HCT116 (cell line): ENCODE results near the gene HOXA1. TPM values are rescaled to one million over a fixed set of nuclear protein-coding genes. Genes with fewer than 3 reads are reported as not detected.

Experiments used
- ATAC-seq: fragments of 200-7000 bp; cut with Tn5 transposase; 2 replicates; pipeline ENCODE4 v1.9.1; 2020; ENCODE audit warnings: mild to moderate bottlenecking, moderate library complexity
- BruUV-seq: library from RNA; stranded (reverse); fragments of 400-500 nt; replicated peaks from 2 replicates; lab custom pipeline; 2021; lab: Mats Ljungman, UMichigan
- CTCF ChIA-PET: fragments of 300-600 bp; sonication (Branson Sonifier 250); formaldehyde crosslinking; loops from one replicate; lab custom pipeline; 2021; ENCODE audit warnings: antibody characterized with exemption; lab: Charles Lee
- POLR2A ChIA-PET: fragments of 300-600, 350-600 bp; sonication (Branson Sonifier 250); formaldehyde crosslinking; loops from one replicate; lab custom pipeline; 2021; ENCODE audit warnings: antibody characterized with exemption; lab: Charles Lee
- RAD21 ChIA-PET, 2 experiments: fragments of 300-600 bp; sonication (Branson Sonifier 250); formaldehyde crosslinking; loops; one replicate each; lab custom pipeline; 2023; ENCODE audit warnings: low total read pairs in 2 of 2; ENCODE audit not compliant: uncharacterized antibody in 2 of 2, unreplicated experiment in 2 of 2, low non-redundant PET in 1 of 2; lab: Charles Lee
- DNase-seq: peaks from one replicate; pipeline ENCODE4 v3.0.0-alpha.2; 2010; ENCODE audit warnings: low read depth, low spot score
- H2AFZ ChIP-seq: fragments of 200-600 bp; shearing (Covaris generic), sonication (generic); 2 replicates; pipeline ENCODE4 v1.6.1; 2017; ENCODE audit warnings: low read depth, mixed run types, mixed read lengths, antibody characterized with exemption, low read length; ENCODE audit not compliant: poor library complexity, severe bottlenecking
- H3K27ac ChIP-seq: 2 replicates; pipeline ENCODE4 v1.5.1; 2012; ENCODE audit warnings: low read depth, low read length
- H3K27me3 ChIP-seq: fragments of 200-600 bp; sonication (generic); 2 replicates; pipeline ENCODE4 v1.6.1; 2016; ENCODE audit warnings: mixed run types, low read length, mixed read lengths; ENCODE audit not compliant: insufficient read depth
- H3K36me3 ChIP-seq, 2 experiments: fragments of 200-500 bp in 1 of 2; fragments of 200-600 bp in 1 of 2; sonication (Bioruptor generic) in 1 of 2; sonication (generic) in 1 of 2; 2 replicates each; pipeline versions ENCODE4 v1.5.1 to v1.6.1; 2014 to 2016; ENCODE audit warnings: low read length in 2 of 2, inconsistent platforms in 1 of 2, mixed read lengths in 1 of 2, mixed run types in 1 of 2; ENCODE audit not compliant: insufficient read depth in 2 of 2, control insufficient read depth in 1 of 2
- H3K4me1 ChIP-seq, 2 experiments: fragments of 200-600 bp in 1 of 2; sonication (generic) in 1 of 2; 2 replicates each; pipeline versions ENCODE4 v1.5.1 to v1.6.1; 2012 to 2017; ENCODE audit warnings: low read length in 2 of 2, inconsistent platforms in 1 of 2, mild to moderate bottlenecking in 1 of 2, mixed read lengths in 1 of 2, mixed run types in 1 of 2, moderate library complexity in 1 of 2; ENCODE audit not compliant: insufficient read depth in 2 of 2, control insufficient read depth in 1 of 2
- H3K4me2 ChIP-seq: fragments of 200-600 bp; sonication (generic); 2 replicates; pipeline ENCODE4 v1.6.1; 2017; ENCODE audit warnings: mixed run types, low read length, mixed read lengths
- H3K4me3 ChIP-seq, 2 experiments: fragments of 200-600 bp in 1 of 2; sonication (generic) in 1 of 2; replicated peaks in 1 of 2; 2 replicates each; pipeline ENCODE4 v1.5.1; 2011 to 2016; ENCODE audit warnings: low read length in 2 of 2, control low read depth in 1 of 2, low read depth in 1 of 2, mild to moderate bottlenecking in 1 of 2, mixed read lengths in 1 of 2, mixed run types in 1 of 2
- H3K79me2 ChIP-seq: fragments of 200-600 bp; sonication (generic); 2 replicates; pipeline ENCODE4 v1.6.1; 2017; ENCODE audit warnings: mild to moderate bottlenecking, mixed run types, low read length, moderate library complexity, mixed read lengths; ENCODE audit not compliant: insufficient read depth
- H3K9ac ChIP-seq: fragments of 200-600 bp; sonication (generic); 2 replicates; pipeline ENCODE4 v1.6.1; 2016; ENCODE audit warnings: low read length, mixed read lengths
- H3K9me2 ChIP-seq: fragments of 200-600 bp; sonication (generic), shearing (Covaris generic); 2 replicates; pipeline ENCODE4 v1.6.1; 2017; ENCODE audit warnings: mixed run types, mild to moderate bottlenecking, moderate library complexity; ENCODE audit not compliant: insufficient read depth
- H3K9me3 ChIP-seq, 2 experiments: fragments of 200-500 bp in 1 of 2; fragments of 200-600 bp in 1 of 2; sonication (Bioruptor generic) in 1 of 2; sonication (generic) in 1 of 2; 2 replicates each; pipeline ENCODE4 v1.6.1; 2014 to 2017; ENCODE audit warnings: low read length in 2 of 2, mixed read lengths in 2 of 2, inconsistent platforms in 1 of 2, low read depth in 1 of 2, mild to moderate bottlenecking in 1 of 2, mixed run types in 1 of 2, moderate library complexity in 1 of 2; ENCODE audit not compliant: control insufficient read depth in 1 of 2, insufficient read depth in 1 of 2
- H4K20me1 ChIP-seq: fragments of 200-600 bp; sonication (generic), shearing (Covaris generic); 2 replicates; pipeline ENCODE4 v1.6.1; 2017; ENCODE audit warnings: mixed run types, mild to moderate bottlenecking, moderate library complexity; ENCODE audit not compliant: insufficient read depth
- CBX3 ChIP-seq: IDR thresholded peaks from 2 replicates; pipeline ENCODE4 v1.6.1; 2012; ENCODE audit warnings: low read depth
- EZH2 ChIP-seq: fragments of 200-600 bp; sonication (generic); IDR thresholded peaks from 2 replicates; pipeline ENCODE4 v1.6.1; 2017; ENCODE audit warnings: antibody characterized with exemption, mixed run types
- EZH2phosphoT487 ChIP-seq: fragments of 200-600 bp; IDR thresholded peaks from 2 replicates; pipeline ENCODE4 v1.6.1; 2018; ENCODE audit warnings: antibody characterized with exemption, borderline replicate concordance
- FOSL1 ChIP-seq: IDR thresholded peaks from 2 replicates; pipeline ENCODE4 v1.6.1; 2012; ENCODE audit warnings: low read depth
- JUND ChIP-seq: IDR thresholded peaks from 2 replicates; pipeline ENCODE4 v1.6.1; 2012
- POLR2A ChIP-seq: IDR thresholded peaks from 2 replicates; pipeline ENCODE4 v1.7.0; 2011; ENCODE audit warnings: borderline replicate concordance; ENCODE audit not compliant: insufficient read depth, insufficient read length; ENCODE audit errors: extremely low read depth
- POLR2AphosphoS5 ChIP-seq: IDR thresholded peaks from 2 replicates; pipeline ENCODE4 v1.6.1; 2011; ENCODE audit warnings: mild to moderate bottlenecking, low read depth, low read length, moderate library complexity
- SIN3A ChIP-seq: IDR thresholded peaks from 2 replicates; pipeline ENCODE4 v1.6.1; 2012; ENCODE audit warnings: low read depth
- SP1 ChIP-seq: IDR thresholded peaks from 2 replicates; pipeline ENCODE4 v1.6.1; 2012; ENCODE audit warnings: low read depth
- SRF ChIP-seq: IDR thresholded peaks from 2 replicates; pipeline ENCODE4 v1.6.1; 2012; ENCODE audit warnings: low read depth
- TCF7L2 ChIP-seq: IDR thresholded peaks from 2 replicates; pipeline ENCODE4 v1.7.0; 2011; ENCODE audit warnings: borderline replicate concordance, inconsistent platforms; ENCODE audit not compliant: insufficient read depth, insufficient read length; ENCODE audit errors: extremely low read depth
- YY1 ChIP-seq: IDR thresholded peaks from 2 replicates; pipeline ENCODE4 v1.6.1; 2011; ENCODE audit warnings: low read length, low read depth, moderate library complexity, mild to moderate bottlenecking; ENCODE audit not compliant: insufficient replicate concordance; ENCODE audit errors: extremely low read depth
- ZNF274 ChIP-seq: fragments of 200-500 bp; sonication (Bioruptor generic); IDR thresholded peaks from 2 replicates; pipeline ENCODE4 v1.6.1; 2014; ENCODE audit warnings: mild to moderate bottlenecking, low read depth, low read length, inconsistent platforms
- intact Hi-C: fragments of 100-400 bp; cut with micrococcal nuclease; formaldehyde crosslinking; loops from 2 replicates; pipeline ENCODE4 v1.10.0; 2022
- total RNA-seq: library from RNA; stranded (reverse); gene quantifications from one replicate; pipeline ENCODE4 v1.2.1, GENCODE V29; 2021; ENCODE audit not compliant: unreplicated experiment
- TF ChIP-seq, protein P1 (sequence below): IDR thresholded peaks from 2 replicates; pipeline ENCODE4 v1.6.1; 2012; ENCODE audit warnings: low read depth
- TF ChIP-seq, protein P2 (sequence below): IDR thresholded peaks from 2 replicates; pipeline ENCODE4 v1.6.1; 2012

Gene HOXA1
- total RNA-seq, 1 experiment from 2014 or later: 2.8 TPM

DNA sequence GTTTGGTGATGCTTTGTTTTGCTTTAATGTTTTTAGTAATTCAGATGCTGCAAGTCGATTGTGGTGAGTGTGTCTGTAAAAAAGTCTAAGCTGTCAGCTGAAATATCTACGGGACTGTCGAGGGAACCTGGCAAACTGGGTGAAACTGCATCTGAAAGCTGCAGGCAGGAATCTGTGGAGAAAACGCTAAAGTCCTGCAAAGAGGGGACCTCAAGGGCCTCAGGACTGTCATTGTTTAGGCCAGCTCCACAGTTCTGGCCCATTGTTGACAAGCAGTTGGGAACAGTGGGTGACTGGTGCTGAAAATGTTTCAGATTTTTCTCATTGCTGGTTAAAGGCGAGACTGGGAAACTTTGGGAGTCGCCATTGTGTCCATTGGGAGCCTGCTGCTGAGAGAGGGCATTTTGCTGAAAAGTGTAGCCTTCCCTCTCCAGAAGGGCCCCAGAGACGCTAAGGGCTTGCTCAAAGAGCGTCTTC is 4.9 kb upstream of the HOXA1 start:
- TF ChIP-seq ZNF274 (no peak), TCF7L2 (no peak), POLR2A (no peak), EZH2phosphoT487 (no peak)
- intact Hi-C loops: no loop called here
- ChIA-PET RAD21 (no interaction called here), POLR2A (no interaction called here), CTCF (no interaction called here)
- Histone ChIP-seq H3K36me3 (no peaks in the 10 kb centered on the region), H3K79me2 (peaks cover 25% of the 10 kb centered on the region), H3K9me2 (no peaks in the 10 kb centered on the region), H3K9ac (no peak overlapping the region), H3K4me2 (no peak overlapping the region), H2AFZ (no peak overlapping the region), H3K27ac (no peak overlapping the region), H4K20me1 (no peaks in the 10 kb centered on the region), H3K27me3 (no peaks in the 10 kb centered on the region), H3K4me3 (no peak overlapping the region), H3K9me3 (no peaks in the 10 kb centered on the region), H3K4me1 (peaks cover 8 to 11% of the 10 kb centered on the region in 2 experiments; a peak in 3 of 4 replicates)
- ATAC-seq (no peak), DNase-seq (no peak)
- BruUV-seq: no TSS peak

DNA sequence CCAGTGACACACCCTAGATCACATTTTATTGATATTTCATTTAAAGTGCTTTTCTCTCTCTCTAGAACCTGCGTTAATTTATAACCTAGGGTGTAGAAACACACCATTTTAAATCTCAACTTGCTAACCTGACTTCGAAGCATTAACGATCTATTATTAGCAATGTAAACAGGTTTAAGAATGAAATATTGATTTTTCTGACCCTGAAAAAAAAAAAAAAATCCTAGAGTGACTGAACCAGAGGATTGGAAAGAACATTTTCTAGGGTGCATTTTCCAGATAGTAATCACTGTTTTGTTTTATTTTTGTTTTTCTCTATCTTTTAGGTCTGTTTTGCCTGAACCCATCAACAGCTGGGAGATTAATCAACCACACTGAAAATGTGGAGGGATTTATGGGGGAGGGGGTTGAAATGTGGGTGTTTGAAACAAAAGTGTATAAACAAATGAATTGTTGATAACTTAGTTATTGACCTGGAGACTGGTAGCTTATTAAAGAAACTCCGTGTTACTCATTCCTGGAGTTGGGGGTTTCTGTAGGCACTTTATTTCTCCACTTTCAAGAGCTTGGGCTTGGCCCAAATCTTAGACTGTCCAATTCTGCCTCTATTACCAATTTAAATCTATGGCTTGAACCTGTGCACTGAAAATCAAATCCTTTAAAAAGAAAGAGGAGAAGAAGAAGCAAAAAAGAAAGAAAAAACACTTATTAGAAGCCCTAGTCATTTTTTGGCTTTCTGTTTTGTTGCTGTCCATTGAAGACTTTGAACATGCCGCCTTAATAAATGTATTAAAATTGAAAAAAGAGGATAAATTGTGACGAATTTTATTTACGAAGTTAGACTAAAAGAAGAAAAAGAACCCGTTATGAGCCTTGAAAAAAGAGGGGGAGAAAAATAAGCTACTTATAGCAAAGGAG is 3.9 kb upstream of the HOXA1 start:
- no peak overlapping the region for H3K27ac ChIP-seq
- no peaks in the 10 kb centered on the region for H3K27me3 ChIP-seq
- no TSS peak for BruUV-seq
- POLR2A ChIA-PET: interaction anchor here (1.2 kb wide), 1 partner anchor 9 kb away, joined by 3 read pairs; no protein-coding TSS in a partner anchor
- peaks cover 25% of the 10 kb centered on the region for H3K79me2 ChIP-seq
- CTCF ChIA-PET: no interaction called here
- no peak overlapping the region for H3K4me2 ChIP-seq
- no peaks in the 10 kb centered on the region for H3K9me2 ChIP-seq
- H3K4me1 ChIP-seq: peaks cover 10 to 19% of the 10 kb centered on the region in 2 experiments; a peak in 3 of 4 replicates
- intact Hi-C loops: no loop called here
- no peaks in the 10 kb centered on the region for H4K20me1 ChIP-seq
- no peaks in the 10 kb centered on the region for H3K9me3 ChIP-seq
- ATAC-seq (no peak), DNase-seq (no peak)
- H2AFZ ChIP-seq: no peak overlapping the region
- no peak overlapping the region for H3K4me3 ChIP-seq
- no peaks in the 10 kb centered on the region for H3K36me3 ChIP-seq
- no peak overlapping the region for H3K9ac ChIP-seq
- TF ChIP-seq CBX3: no peak
- no peak for TF ChIP-seq EZH2phosphoT487
- no peak for TF ChIP-seq SRF
- TF ChIP-seq FOSL1: no peak
- TF ChIP-seq, protein P1, sequence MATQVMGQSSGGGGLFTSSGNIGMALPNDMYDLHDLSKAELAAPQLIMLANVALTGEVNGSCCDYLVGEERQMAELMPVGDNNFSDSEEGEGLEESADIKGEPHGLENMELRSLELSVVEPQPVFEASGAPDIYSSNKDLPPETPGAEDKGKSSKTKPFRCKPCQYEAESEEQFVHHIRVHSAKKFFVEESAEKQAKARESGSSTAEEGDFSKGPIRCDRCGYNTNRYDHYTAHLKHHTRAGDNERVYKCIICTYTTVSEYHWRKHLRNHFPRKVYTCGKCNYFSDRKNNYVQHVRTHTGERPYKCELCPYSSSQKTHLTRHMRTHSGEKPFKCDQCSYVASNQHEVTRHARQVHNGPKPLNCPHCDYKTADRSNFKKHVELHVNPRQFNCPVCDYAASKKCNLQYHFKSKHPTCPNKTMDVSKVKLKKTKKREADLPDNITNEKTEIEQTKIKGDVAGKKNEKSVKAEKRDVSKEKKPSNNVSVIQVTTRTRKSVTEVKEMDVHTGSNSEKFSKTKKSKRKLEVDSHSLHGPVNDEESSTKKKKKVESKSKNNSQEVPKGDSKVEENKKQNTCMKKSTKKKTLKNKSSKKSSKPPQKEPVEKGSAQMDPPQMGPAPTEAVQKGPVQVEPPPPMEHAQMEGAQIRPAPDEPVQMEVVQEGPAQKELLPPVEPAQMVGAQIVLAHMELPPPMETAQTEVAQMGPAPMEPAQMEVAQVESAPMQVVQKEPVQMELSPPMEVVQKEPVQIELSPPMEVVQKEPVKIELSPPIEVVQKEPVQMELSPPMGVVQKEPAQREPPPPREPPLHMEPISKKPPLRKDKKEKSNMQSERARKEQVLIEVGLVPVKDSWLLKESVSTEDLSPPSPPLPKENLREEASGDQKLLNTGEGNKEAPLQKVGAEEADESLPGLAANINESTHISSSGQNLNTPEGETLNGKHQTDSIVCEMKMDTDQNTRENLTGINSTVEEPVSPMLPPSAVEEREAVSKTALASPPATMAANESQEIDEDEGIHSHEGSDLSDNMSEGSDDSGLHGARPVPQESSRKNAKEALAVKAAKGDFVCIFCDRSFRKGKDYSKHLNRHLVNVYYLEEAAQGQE: no peak
- no peak for TF ChIP-seq POLR2AphosphoS5
- no peak for TF ChIP-seq JUND
- no peak for TF ChIP-seq SP1
- TF ChIP-seq YY1: no peak
- no peak for TF ChIP-seq SIN3A
- TF ChIP-seq, protein P2, sequence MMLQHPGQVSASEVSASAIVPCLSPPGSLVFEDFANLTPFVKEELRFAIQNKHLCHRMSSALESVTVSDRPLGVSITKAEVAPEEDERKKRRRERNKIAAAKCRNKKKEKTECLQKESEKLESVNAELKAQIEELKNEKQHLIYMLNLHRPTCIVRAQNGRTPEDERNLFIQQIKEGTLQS: no peak
- TF ChIP-seq ZNF274: no peak
- TF ChIP-seq EZH2: no peak
- RAD21 ChIA-PET: no interaction called here
